Liver (tissue), 9 donors: ENCODE data around the gene F13A1. TPM values are rescaled to one million over a fixed set of nuclear protein-coding genes. Genes with fewer than 3 reads are reported as not detected.

Experiments
- DNase-seq: peaks from one replicate; pipeline ENCODE4 v3.0.0-alpha.2; 2017; ENCODE audit warnings: low spot score
- H3K27ac ChIP-seq, 2 donors: one replicate each; pipeline ENCODE4 v1.7.0; 2013; ENCODE audit warnings: inconsistent platforms in 2 of 2, low read length in 2 of 2, control low read depth in 1 of 2, low read depth in 1 of 2, mild to moderate bottlenecking in 1 of 2
- H3K27me3 ChIP-seq, 4 donors: one replicate each; pipeline versions ENCODE4 v1.6.1 to v1.7.0; 2013; ENCODE audit warnings: low read length in 3 of 4, inconsistent platforms in 1 of 4, mild to moderate bottlenecking in 1 of 4, moderate library complexity in 1 of 4; ENCODE audit not compliant: control insufficient read depth in 4 of 4, insufficient read depth in 4 of 4
- H3K36me3 ChIP-seq, 4 donors: one replicate each; pipeline versions ENCODE4 v1.6.1 to v1.7.0; 2013; ENCODE audit warnings: low read length in 3 of 4, mild to moderate bottlenecking in 3 of 4, low read depth in 1 of 4, moderate library complexity in 1 of 4; ENCODE audit not compliant: control insufficient read depth in 4 of 4, insufficient read depth in 3 of 4
- H3K4me1 ChIP-seq, 4 donors: one replicate each; pipeline versions ENCODE4 v1.6.1 to v1.7.0; 2013; ENCODE audit warnings: low read length in 3 of 4, mild to moderate bottlenecking in 3 of 4, moderate library complexity in 1 of 4; ENCODE audit not compliant: control insufficient read depth in 4 of 4, insufficient read depth in 4 of 4
- H3K4me3 ChIP-seq, 3 donors: one replicate each; pipeline versions ENCODE4 v1.6.1 to v1.7.0; 2013; ENCODE audit warnings: low read length in 3 of 3, control low read depth in 1 of 3, low read depth in 1 of 3, mild to moderate bottlenecking in 1 of 3
- H3K9ac ChIP-seq, 2 donors: one replicate each; pipeline ENCODE4 v1.7.0; 2013; ENCODE audit warnings: low read length in 2 of 2, mild to moderate bottlenecking in 2 of 2, moderate library complexity in 2 of 2, control low read depth in 1 of 2, low read depth in 1 of 2
- H3K9me3 ChIP-seq, 4 donors: one replicate each; pipeline versions ENCODE4 v1.6.1 to v1.7.0; 2013; ENCODE audit warnings: low read length in 3 of 4; ENCODE audit not compliant: control insufficient read depth in 4 of 4
- FOXA2 ChIP-seq: IDR thresholded peaks from 2 replicates; pipeline ENCODE4 v1.6.1; 2016; ENCODE audit warnings: antibody characterized with exemption
- GABPA ChIP-seq, 2 donors: IDR thresholded peaks in 1 of 2; conservative IDR thresholded peaks in 1 of 2; 2 replicates each; pipeline ENCODE4 v1.6.1; 2016; ENCODE audit warnings: antibody characterized with exemption in 2 of 2, mild to moderate bottlenecking in 1 of 2, moderate library complexity in 1 of 2
- HNF4A ChIP-seq, 2 donors: conservative IDR thresholded peaks; 2 replicates each; pipeline ENCODE4 v1.6.1; 2016; ENCODE audit warnings: antibody characterized with exemption in 2 of 2, mild to moderate bottlenecking in 2 of 2
- HNF4G ChIP-seq: IDR thresholded peaks from 2 replicates; pipeline ENCODE4 v1.6.1; 2016; ENCODE audit warnings: antibody characterized with exemption
- NR2F2 ChIP-seq: IDR thresholded peaks from 2 replicates; pipeline ENCODE4 v1.6.1; 2016; ENCODE audit warnings: antibody characterized with exemption
- RAD21 ChIP-seq, 2 donors: IDR thresholded peaks; 2 replicates each; pipeline ENCODE4 v1.6.1; 2016; ENCODE audit warnings: antibody characterized with exemption in 2 of 2, mild to moderate bottlenecking in 2 of 2
- REST ChIP-seq: IDR thresholded peaks from 2 replicates; pipeline ENCODE4 v1.6.1; 2016; ENCODE audit warnings: antibody characterized with exemption, mild to moderate bottlenecking
- SP1 ChIP-seq: IDR thresholded peaks from 2 replicates; pipeline ENCODE4 v1.6.1; 2018; ENCODE audit warnings: antibody characterized with exemption, mild to moderate bottlenecking
- WGBS: extraction: QIAGEN DNeasy Blood & Tissue Kit; methylation state at CpG from one replicate; pipeline ENCODE4 v1.1.7; 2013; 5-methylcytosine and 5-hydroxymethylcytosine counted together
- polyA plus RNA-seq, 2 donors: library from polyadenylated mRNA; stranded (reverse) in 1 of 2; unstranded in 1 of 2; fragments of 200-250 nt in 1 of 2; fragments of >200 nt in 1 of 2; fragmentation: Nextera tagmentation in 1 of 2; extraction: Ambion mirVana in 1 of 2; gene quantifications; one replicate each; pipeline versions ENCODE4 v1.2.1 to v1.2.3, GENCODE V29; 2013 to 2015
- total RNA-seq, 2 donors: library from RNA; depleted of rRNA; stranded (reverse); fragments of >200 nt; gene quantifications; one replicate each; pipeline ENCODE4 v1.2.3, GENCODE V29; 2014
- TF ChIP-seq, protein P1 (sequence below): IDR thresholded peaks from 2 replicates; pipeline ENCODE4 v1.6.1; 2016; ENCODE audit warnings: antibody characterized with exemption
- TF ChIP-seq, protein P2 (sequence below): fragments of 150-350 bp; IDR thresholded peaks from 2 replicates; pipeline ENCODE4 v1.5.1; 2017; ENCODE audit warnings: improper control_type of control experiment, low read depth, low read length; ENCODE audit not compliant: missing input control
- donor health status: healthy.
- donor health status: healthy.
- donor health status: healthy.
- donor health status: healthy.
- donor health status: healthy.

Gene F13A1
- total and polyA plus RNA-seq, 4 donors, result 0.46 to 18.3 (median 5.1) TPM

GRCh38 chr6:6317825-6318733 is 2.4 kb downstream of the F13A1 start:
- peaks cover 0 to 9% (median 1%) of the 10 kb centered on the region in 4 donors for H3K27me3 ChIP-seq
- no peaks in the 10 kb centered on the region for H3K36me3 ChIP-seq
- H3K9ac ChIP-seq, result no peak overlapping the region
- peaks cover 0 to 4% (median 0%) of the 10 kb centered on the region in 4 donors for H3K4me1 ChIP-seq
- no peaks in the 10 kb centered on the region for H3K9me3 ChIP-seq
- WGBS, result 49% methylated on average over 10 of the region's 10 CpGs
- TF ChIP-seq, protein P1, sequence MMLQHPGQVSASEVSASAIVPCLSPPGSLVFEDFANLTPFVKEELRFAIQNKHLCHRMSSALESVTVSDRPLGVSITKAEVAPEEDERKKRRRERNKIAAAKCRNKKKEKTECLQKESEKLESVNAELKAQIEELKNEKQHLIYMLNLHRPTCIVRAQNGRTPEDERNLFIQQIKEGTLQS, result no peak
- TF ChIP-seq, protein P2, sequence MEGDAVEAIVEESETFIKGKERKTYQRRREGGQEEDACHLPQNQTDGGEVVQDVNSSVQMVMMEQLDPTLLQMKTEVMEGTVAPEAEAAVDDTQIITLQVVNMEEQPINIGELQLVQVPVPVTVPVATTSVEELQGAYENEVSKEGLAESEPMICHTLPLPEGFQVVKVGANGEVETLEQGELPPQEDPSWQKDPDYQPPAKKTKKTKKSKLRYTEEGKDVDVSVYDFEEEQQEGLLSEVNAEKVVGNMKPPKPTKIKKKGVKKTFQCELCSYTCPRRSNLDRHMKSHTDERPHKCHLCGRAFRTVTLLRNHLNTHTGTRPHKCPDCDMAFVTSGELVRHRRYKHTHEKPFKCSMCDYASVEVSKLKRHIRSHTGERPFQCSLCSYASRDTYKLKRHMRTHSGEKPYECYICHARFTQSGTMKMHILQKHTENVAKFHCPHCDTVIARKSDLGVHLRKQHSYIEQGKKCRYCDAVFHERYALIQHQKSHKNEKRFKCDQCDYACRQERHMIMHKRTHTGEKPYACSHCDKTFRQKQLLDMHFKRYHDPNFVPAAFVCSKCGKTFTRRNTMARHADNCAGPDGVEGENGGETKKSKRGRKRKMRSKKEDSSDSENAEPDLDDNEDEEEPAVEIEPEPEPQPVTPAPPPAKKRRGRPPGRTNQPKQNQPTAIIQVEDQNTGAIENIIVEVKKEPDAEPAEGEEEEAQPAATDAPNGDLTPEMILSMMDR, result no peak
- TF ChIP-seq GABPA (IDR thresholded peaks at IDR 0.05 in 1 of 2, conservative IDR thresholded peaks at IDR 0.05 in 1 of 2) (no peak), HNF4G (no peak), NR2F2 (no peak), SP1 (no peak), RAD21 (IDR thresholded peaks at IDR 0.05) (no peak), REST (no peak)
- H3K4me3 ChIP-seq, result no peak overlapping the region
- no peak for DNase-seq
- H3K27ac ChIP-seq, result no peak overlapping the region

- peaks cover 0 to 9% (median 1%) of the 10 kb centered on the region in 4 donors for H3K27me3 ChIP-seq
- no peak for DNase-seq
- H3K9ac ChIP-seq, result no peak overlapping the region
- no peak overlapping the region for H3K4me3 ChIP-seq
- no peak overlapping the region for H3K27ac ChIP-seq
- H3K36me3 ChIP-seq, result no peaks in the 10 kb centered on the region
- TF ChIP-seq SP1, result no peak
- TF ChIP-seq HNF4A (conservative IDR thresholded peaks at IDR 0.05), result no peak
- no peak for TF ChIP-seq GABPA (IDR thresholded peaks at IDR 0.05 in 1 of 2, conservative IDR thresholded peaks at IDR 0.05 in 1 of 2)
- no peak for TF ChIP-seq FOXA2
- TF ChIP-seq, protein P1, result no peak
- H3K4me1 ChIP-seq, result peaks cover 0 to 4% (median 0%) of the 10 kb centered on the region in 4 donors
- 50% methylated on average over 2 of the region's 2 CpGs for WGBS
- no peaks in the 10 kb centered on the region for H3K9me3 ChIP-seq
These were observed 3.1 kb downstream of the F13A1 start for GRCh38 chr6:6317386-6317785.
